Measurements from ENCODE around the gene CBLC.
"Not testable (repeated sequence)": the region's sequence is repeated elsewhere in the genome, so short reads cannot be mapped to it uniquely, and the experiment has no call there.

CBLC gene

DNA sequence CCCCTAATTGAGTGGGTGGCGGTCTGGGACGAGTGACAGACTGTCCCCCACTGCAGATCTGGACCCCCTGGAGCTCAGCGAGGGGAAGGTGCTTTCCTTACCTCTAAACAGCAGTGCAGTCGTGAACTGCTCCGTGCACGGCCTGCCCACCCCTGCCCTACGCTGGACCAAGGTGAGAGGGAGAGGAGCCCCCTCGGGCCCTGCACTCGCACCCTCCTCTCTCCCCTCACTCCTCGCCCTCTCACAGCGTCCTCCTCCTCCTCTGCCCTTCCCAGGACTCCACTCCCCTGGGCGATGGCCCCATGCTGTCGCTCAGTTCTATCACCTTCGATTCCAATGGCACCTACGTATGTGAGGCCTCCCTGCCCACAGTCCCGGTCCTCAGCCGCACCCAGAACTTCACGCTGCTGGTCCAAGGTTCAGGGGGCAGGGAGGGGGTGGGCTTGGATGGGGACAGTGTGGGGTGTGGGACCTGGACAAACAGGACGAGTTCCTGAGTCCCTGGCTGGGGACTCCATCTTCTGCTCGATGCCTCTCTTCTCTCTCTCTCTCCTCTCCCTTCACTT, 40.9 kb downstream of the CBLC start:
- H3K36me3 Mint-ChIP-seq (ENCODE audit: insufficient read depth) = no peaks in the 10 kb centered on the region
- H3K9me3 Mint-ChIP-seq = no peaks in the 10 kb centered on the region
- no peaks in the 10 kb centered on the region for H3K4me1 Mint-ChIP-seq (ENCODE audit: low read depth in 2 of 2)
- ATAC-seq (replicated peaks) (no peak), DNase-seq (no peak)
- H3K27ac Mint-ChIP-seq = no peak overlapping the region
- no peak overlapping the region for H3K4me3 Mint-ChIP-seq
- peaks cover 7 to 38% of the 10 kb centered on the region in 2 donors for H3K27me3 Mint-ChIP-seq

DNA sequence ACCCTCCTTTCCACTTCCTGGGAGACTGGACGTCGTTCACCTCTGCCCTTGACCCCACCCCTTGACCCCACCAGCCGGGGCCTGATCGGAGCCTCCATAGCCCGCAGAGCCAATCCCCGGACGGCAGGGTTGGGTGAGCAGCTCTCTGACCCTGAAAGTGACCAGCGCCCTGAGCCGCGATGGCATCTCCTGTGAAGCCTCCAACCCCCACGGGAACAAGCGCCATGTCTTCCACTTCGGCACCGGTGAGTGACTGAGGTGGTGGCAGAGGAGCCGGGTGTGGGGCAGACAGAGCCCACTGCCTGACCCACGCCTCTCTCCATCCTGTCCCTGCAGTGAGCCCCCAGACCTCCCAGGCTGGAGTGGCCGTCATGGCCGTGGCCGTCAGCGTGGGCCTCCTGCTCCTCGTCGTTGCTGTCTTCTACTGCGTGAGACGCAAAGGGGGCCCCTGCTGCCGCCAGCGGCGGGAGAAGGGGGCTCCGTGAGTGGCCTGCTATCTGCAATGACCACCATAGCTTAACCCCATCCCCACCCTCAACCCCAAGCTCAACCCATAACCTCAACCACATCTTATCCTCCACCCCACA, 41.6 kb downstream of the CBLC start:
- peaks cover 7 to 38% of the 10 kb centered on the region in 2 donors for H3K27me3 Mint-ChIP-seq
- no peak overlapping the region for H3K4me3 Mint-ChIP-seq
- DNase-seq = no peak
- no peaks in the 10 kb centered on the region for H3K4me1 Mint-ChIP-seq (ENCODE audit: low read depth in 2 of 2)
- no peak for ATAC-seq (replicated peaks)
- no peaks in the 10 kb centered on the region for H3K36me3 Mint-ChIP-seq (ENCODE audit: insufficient read depth)
- H3K27ac Mint-ChIP-seq = no peak overlapping the region
- no peaks in the 10 kb centered on the region for H3K9me3 Mint-ChIP-seq

DNA sequence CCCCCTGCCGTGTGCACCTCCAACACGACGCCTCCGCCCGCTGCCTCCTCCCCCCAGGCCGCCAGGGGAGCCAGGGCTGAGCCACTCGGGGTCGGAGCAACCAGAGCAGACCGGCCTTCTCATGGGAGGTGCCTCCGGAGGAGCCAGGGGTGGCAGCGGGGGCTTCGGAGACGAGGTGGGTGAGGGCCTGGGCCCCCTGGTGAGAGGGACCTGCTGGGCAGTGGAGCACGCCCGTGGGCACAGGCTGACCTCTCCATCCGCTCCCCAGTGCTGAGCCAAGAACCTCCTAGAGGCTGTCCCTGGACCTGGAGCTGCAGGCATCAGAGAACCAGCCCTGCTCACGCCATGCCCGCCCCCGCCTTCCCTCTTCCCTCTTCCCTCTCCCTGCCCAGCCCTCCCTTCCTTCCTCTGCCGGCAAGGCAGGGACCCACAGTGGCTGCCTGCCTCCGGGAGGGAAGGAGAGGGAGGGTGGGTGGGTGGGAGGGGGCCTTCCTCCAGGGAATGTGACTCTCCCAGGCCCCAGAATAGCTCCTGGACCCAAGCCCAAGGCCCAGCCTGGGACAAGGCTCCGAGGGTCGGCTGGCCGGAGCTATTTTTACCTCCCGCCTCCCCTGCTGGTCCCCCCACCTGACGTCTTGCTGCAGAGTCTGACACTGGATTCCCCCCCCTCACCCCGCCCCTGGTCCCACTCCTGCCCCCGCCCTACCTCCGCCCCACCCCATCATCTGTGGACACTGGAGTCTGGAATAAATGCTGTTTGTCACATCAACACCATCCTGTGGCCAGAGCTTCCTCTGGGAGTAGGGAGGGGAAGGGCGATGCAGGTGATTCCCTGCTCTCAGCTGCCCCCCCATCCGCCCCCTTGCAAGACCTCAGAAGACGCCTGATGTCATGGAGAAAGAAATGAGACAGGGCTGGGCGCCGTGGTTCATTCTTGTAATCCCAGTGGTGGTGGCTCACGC, 43.2 kb downstream of the CBLC start:
- Mint-ChIP-seq H3K9me3 (no peaks in the 10 kb centered on the region), H3K27me3 (peaks cover 12 to 49% of the 10 kb centered on the region in 2 donors), H3K4me1 (ENCODE audit: low read depth in 2 of 2) (no peaks in the 10 kb centered on the region), H3K4me3 (no peak overlapping the region), H3K36me3 (ENCODE audit: insufficient read depth) (no peaks in the 10 kb centered on the region), H3K27ac (no peak overlapping the region)
- ATAC-seq (replicated peaks) = no peak
- DNase-seq = no peak

DNA sequence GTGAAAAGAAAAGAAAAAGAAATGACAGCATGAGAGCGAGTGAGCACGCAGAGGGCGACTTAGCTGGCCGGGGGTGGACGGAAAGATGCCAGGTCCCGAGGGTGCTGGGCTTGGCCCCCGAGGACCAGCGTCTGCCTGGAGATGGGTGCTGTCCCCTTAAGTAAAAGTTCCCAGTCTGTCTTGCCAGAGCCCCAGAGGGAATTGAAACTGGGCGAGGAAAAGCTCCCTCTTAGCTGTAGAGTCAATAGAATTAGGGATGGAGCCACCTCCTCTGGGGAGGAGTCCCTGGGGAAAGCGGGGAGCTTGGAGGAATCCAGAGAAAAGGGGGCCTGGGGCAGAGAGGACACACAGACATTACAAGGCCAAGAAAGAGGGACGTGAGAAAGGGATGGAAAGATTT, 44.5 kb downstream of the CBLC start:
- Mint-ChIP-seq H3K27ac (no peak overlapping the region), H3K4me1 (ENCODE audit: low read depth in 2 of 2) (no peaks in the 10 kb centered on the region), H3K4me3 (no peak overlapping the region), H3K36me3 (ENCODE audit: insufficient read depth) (no peaks in the 10 kb centered on the region), H3K27me3 (peaks cover 16 to 50% of the 10 kb centered on the region in 2 donors), H3K9me3 (no peaks in the 10 kb centered on the region)
- no peak for DNase-seq
- no peak for ATAC-seq (replicated peaks)

DNA sequence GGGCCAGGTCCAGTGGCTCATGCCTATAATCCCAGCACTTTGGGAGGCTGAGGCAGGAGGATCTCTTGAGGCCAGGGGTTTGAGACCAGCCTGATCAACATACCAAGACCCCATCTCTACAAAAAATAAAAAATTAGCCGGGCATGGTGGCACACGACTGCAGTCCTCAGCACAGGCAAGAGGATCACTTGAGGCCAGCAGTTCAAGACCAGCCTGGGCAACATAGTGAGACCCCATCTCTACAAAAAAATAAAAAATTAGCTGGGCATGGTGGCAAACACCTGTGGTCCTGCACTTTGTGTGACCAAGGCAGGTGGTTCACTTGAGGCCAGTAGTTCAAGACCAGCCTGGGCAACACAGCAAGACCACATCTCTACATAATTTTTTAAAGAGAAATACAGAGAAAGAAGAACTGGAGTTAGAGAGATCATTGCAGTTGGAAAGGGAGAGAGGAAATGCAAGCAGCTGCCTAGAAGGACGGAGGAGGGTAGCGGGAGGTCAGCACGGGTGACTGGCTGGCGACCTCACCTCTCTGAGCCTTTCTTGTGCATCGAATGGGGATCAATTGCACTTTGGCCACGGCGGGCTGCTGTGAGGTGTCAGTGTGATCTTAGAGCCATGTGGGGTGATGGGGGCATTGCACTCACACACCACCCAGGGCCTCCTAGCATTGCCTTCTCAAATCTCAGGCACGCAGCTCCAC, 45.1 kb downstream of the CBLC start:
- H3K9me3 Mint-ChIP-seq = no peaks in the 10 kb centered on the region
- DNase-seq (no peak), ATAC-seq (replicated peaks) (no peak)
- H3K4me1 Mint-ChIP-seq (ENCODE audit: low read depth in 2 of 2) = no peaks in the 10 kb centered on the region
- peaks cover 19 to 50% of the 10 kb centered on the region in 2 donors for H3K27me3 Mint-ChIP-seq
- H3K36me3 Mint-ChIP-seq (ENCODE audit: insufficient read depth) = no peaks in the 10 kb centered on the region
- no peak overlapping the region for H3K27ac Mint-ChIP-seq
- no peak overlapping the region for H3K4me3 Mint-ChIP-seq

DNA sequence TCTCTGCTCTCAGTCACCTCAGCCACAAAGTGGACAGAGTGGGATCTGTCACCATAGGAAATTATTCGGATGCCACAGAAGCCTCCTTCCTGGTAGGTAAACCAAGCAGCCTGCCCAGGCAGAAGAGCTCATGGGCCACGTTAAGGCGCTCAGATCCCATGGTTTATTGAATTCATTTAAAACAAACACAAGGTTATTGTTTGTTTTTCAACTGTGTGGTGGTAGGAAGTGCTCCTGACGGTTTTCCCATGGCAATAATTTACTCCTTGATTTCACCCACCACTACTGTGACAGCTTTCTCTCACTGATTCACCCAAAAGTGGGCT, 45.6 kb downstream of the CBLC start:
- peaks cover 19 to 50% of the 10 kb centered on the region in 2 donors for H3K27me3 Mint-ChIP-seq
- no peaks in the 10 kb centered on the region for H3K4me1 Mint-ChIP-seq (ENCODE audit: low read depth in 2 of 2)
- DNase-seq = no peak
- H3K27ac Mint-ChIP-seq = no peak overlapping the region
- ATAC-seq (replicated peaks) = no peak
- H3K36me3 Mint-ChIP-seq (ENCODE audit: insufficient read depth) = no peaks in the 10 kb centered on the region
- no peak overlapping the region for H3K4me3 Mint-ChIP-seq
- no peaks in the 10 kb centered on the region for H3K9me3 Mint-ChIP-seq

DNA sequence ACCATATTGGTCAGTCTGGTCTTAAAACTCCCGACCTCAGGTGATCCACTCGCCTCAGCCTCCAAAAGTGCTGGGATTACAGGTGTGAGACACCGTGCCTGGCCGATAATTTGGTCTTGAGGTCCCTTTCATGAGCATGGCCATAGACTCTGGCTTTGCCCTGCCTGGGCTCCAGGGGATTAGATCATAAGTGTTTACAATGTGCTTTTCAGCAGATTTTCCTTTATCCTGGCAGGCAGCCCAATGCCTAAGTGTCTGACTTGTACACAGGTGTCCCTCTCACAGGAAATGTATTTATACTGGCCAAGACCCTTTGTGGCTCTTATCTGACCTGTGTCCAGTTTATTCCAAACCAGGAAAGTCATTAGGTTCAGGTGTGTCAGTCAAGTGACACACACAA, 47.1 kb downstream of the CBLC start:
- Mint-ChIP-seq H3K4me3 (no peak overlapping the region), H3K9me3 (no peaks in the 10 kb centered on the region), H3K27me3 (peaks cover 23 to 38% of the 10 kb centered on the region in 2 donors), H3K36me3 (ENCODE audit: insufficient read depth) (no peaks in the 10 kb centered on the region), H3K27ac (no peak overlapping the region), H3K4me1 (ENCODE audit: low read depth in 2 of 2) (no peaks in the 10 kb centered on the region)
- DNase-seq = no peak
- no peak for ATAC-seq (replicated peaks)

DNA sequence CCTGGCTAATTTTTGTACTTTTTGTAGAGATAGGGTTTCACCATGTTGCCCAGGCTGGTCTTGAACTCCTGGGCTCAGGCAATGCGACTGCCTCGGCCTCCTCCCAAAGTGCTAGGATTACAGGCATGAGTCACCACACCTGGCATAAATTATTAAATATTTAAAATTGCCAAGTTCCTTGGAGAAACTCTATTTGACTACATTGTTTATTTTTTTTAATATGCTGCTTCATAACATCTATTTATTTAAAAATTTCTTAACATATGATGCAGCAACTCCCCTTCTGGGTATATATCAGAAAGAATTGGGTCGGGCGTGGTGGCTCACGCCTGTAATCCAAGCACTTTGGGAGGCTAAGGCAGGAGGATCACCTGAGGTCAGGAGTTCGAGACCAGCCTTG, 55.2 kb downstream of the CBLC start:
- H3K4me3 Mint-ChIP-seq; ATAC-seq (replicated peaks); H3K9me3 Mint-ChIP-seq; H3K4me1 Mint-ChIP-seq (ENCODE audit: low read depth in 2 of 2); H3K27ac Mint-ChIP-seq; DNase-seq; H3K36me3 Mint-ChIP-seq (ENCODE audit: insufficient read depth): not testable (repeated sequence)
- peaks cover 24 to 32% of the 10 kb centered on the region in 2 donors for H3K27me3 Mint-ChIP-seq

DNA sequence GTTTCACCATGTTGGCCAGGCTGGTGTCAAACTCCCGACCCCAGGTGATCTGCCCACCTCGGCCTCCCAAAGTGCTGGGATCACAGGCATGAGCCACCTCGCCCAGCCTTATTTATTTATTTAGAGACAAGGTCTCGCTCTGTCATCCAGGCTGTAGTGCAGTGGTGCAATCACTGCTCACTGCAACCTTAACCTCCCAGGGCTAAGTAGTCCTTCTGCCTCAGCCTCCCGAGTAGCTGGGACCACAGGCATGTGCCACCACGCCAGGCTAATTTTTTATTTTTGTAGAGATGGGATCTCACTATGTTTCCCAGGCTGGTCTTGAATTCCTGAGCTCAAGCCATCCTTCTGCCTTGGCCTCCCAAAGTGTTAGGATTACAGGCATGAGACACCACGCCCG, 56.7 kb downstream of the CBLC start:
- peaks cover 24 to 37% of the 10 kb centered on the region in 2 donors for H3K27me3 Mint-ChIP-seq
- H3K9me3 Mint-ChIP-seq; H3K36me3 Mint-ChIP-seq (ENCODE audit: insufficient read depth); ATAC-seq (replicated peaks); H3K4me1 Mint-ChIP-seq (ENCODE audit: low read depth in 2 of 2); H3K4me3 Mint-ChIP-seq; H3K27ac Mint-ChIP-seq; DNase-seq: not testable (repeated sequence)

DNA sequence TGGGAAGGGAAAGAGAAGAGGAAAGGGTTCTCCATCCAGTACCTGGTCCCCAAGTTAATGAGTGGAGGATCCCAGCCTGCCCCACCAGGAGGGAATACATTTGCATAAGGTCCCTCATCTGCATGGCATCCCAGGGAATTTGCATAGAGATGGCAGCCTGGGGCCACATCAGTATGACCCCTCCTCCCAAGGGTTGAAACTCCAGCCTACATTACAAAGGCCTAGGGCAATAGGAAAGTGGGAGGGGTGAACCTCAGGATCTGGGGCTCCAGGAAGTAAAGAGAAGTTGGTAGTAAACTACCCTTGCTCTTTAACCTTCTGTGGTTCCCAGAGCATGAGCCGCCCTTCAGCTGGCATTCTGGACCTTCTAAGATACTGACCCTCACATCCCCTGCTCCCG, 61.6 kb downstream of the CBLC start:
- no peak overlapping the region for H3K27ac Mint-ChIP-seq
- H3K36me3 Mint-ChIP-seq (ENCODE audit: insufficient read depth) = no peaks in the 10 kb centered on the region
- H3K27me3 Mint-ChIP-seq = peaks cover 11 to 28% of the 10 kb centered on the region in 2 donors
- no peaks in the 10 kb centered on the region for H3K9me3 Mint-ChIP-seq
- no peak for ATAC-seq (replicated peaks)
- H3K4me1 Mint-ChIP-seq (ENCODE audit: low read depth in 2 of 2) = peaks cover 0 to 4% of the 10 kb centered on the region in 2 donors
- DNase-seq = no peak
- no peak overlapping the region for H3K4me3 Mint-ChIP-seq

DNA sequence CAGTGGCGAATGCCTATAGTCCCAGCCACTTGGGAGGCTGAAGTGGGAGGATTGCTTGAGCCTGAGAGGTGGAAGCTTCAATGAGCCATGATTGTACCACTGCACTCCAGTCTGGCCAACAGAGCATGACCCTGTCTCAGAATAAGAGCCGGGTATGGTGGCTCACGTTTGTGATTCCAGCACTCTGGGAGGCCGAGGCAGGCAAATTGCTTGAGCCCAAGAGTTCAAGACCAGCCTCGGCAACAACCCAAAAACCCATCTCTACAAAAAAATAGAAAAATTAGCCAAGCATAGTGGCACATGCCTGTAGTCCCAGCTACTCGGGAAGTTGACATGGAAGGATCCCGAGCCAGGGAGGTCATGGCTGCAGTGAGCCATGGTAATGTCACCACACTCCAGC, 63.1 kb downstream of the CBLC start:
- no peak for ATAC-seq (replicated peaks)
- peaks cover 13 to 28% of the 10 kb centered on the region in 2 donors for H3K27me3 Mint-ChIP-seq
- H3K4me1 Mint-ChIP-seq (ENCODE audit: low read depth in 2 of 2) = peaks cover 11 to 14% of the 10 kb centered on the region in 2 donors

DNA sequence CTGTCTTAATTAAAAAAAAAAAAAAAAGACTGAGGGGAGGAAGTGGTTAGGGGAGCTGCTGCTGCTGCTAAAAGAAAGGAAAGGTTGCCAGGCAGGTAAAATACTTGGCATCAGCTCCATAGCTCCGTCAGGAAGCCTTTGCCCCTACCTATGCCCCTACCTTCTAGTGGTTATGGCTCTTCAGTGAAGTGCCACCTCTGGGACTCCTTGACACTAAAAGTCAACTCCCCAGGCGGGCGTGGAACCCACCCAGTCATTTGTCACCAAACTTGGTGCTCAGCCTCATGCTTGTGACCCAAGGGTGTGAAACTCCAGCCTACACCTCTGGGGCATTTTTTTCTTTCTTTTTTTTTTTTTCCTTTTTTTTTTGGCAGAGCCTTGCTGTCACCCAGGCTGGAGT, 63.5 kb downstream of the CBLC start:
- Mint-ChIP-seq H3K36me3 (ENCODE audit: insufficient read depth) (peaks cover 9% of the 10 kb centered on the region), H3K27ac (no peak overlapping the region), H3K27me3 (peaks cover 11 to 26% of the 10 kb centered on the region in 2 donors), H3K4me3 (peak overlapping the region in 1 of 2 donors; percentile 36), H3K4me1 (ENCODE audit: low read depth in 2 of 2) (peaks cover 11 to 14% of the 10 kb centered on the region in 2 donors), H3K9me3 (no peaks in the 10 kb centered on the region)
- no peak for ATAC-seq (replicated peaks)
- no peak for DNase-seq

More for the DNA sequence above, 63.1 kb downstream of the CBLC start:
- Mint-ChIP-seq H3K4me3 (no peak overlapping the region), H3K36me3 (ENCODE audit: insufficient read depth) (peaks cover 6% of the 10 kb centered on the region), H3K27ac (no peak overlapping the region), H3K9me3 (no peaks in the 10 kb centered on the region)
- DNase-seq = no peak

DNA sequence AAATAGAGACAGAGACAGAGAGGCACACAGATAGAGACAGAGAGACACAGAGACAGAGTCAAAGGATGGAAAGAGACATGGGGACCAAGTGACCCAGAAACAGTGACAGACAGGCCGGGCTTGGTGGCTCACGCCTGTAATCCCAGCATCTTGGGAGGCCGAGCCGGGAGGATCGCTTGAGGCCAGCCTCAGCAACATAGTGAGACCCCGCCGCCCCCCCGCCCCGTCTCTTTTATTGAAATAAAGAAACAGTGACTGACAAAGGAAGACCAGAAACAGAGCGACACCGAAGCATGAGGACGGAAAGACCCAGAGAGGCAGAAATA, 67.6 kb downstream of the CBLC start:
- no peak for ATAC-seq (replicated peaks)
- peak overlapping the region; percentile 6 to 80 for H3K27ac Mint-ChIP-seq
- DNase-seq = no peak
- peak overlapping the region; percentile 85 to 90 for H3K4me3 Mint-ChIP-seq
- no peaks in the 10 kb centered on the region for H3K9me3 Mint-ChIP-seq
- peaks cover 10 to 34% of the 10 kb centered on the region in 2 donors for H3K27me3 Mint-ChIP-seq
- H3K36me3 Mint-ChIP-seq (ENCODE audit: insufficient read depth) = peaks cover 15% of the 10 kb centered on the region
- H3K4me1 Mint-ChIP-seq (ENCODE audit: low read depth in 2 of 2) = peaks cover 20 to 21% of the 10 kb centered on the region in 2 donors

All from effector memory CD8-positive, alpha-beta T cell (primary cell).